H1 (cell line): ENCODE results near the gene HM13.

Source experiments
- ATF3 ChIP-seq: IDR thresholded peaks from 2 replicates; pipeline ENCODE4 v1.6.1; 2011; ENCODE audit warnings: low read depth, mild to moderate bottlenecking, low read length; ENCODE audit not compliant: insufficient read depth
- CTCF ChIP-seq, 3 experiments: IDR thresholded peaks; 1 replicate in 2 of 3; 2 replicates in 1 of 3; pipeline versions ENCODE4 v1.5.1 to v1.6.1; 2011; ENCODE audit warnings: low read length in 3 of 3, mild to moderate bottlenecking in 3 of 3, inconsistent platforms in 2 of 3, low read depth in 1 of 3, moderate library complexity in 1 of 3; ENCODE audit not compliant: insufficient read depth in 1 of 3; ENCODE audit errors: control extremely low read depth in 1 of 3
- EZH2 ChIP-seq: fragments of 200-600 bp; sonication (generic); IDR thresholded peaks from 2 replicates; pipeline ENCODE4 v1.7.1; 2012; ENCODE audit warnings: low read depth, mild to moderate bottlenecking, moderate library complexity, low read length, inconsistent platforms; ENCODE audit not compliant: severe bottlenecking
- GABPA ChIP-seq: IDR thresholded peaks from 2 replicates; pipeline ENCODE4 v1.6.1; 2011; ENCODE audit warnings: mild to moderate bottlenecking, low read length, moderate library complexity, borderline replicate concordance; ENCODE audit not compliant: insufficient read depth
- HDAC2 ChIP-seq, 2 experiments: fragments of 300-600 bp in 1 of 2; sonication (generic) in 1 of 2; IDR thresholded peaks; 2 replicates each; pipeline ENCODE4 v1.6.1; 2011 to 2012; ENCODE audit warnings: low read depth in 2 of 2, low read length in 2 of 2, mild to moderate bottlenecking in 2 of 2, moderate library complexity in 2 of 2, borderline replicate concordance in 1 of 2, inconsistent platforms in 1 of 2
- KDM1A ChIP-seq: fragments of 200-600, 300-600 bp; sonication (generic); IDR thresholded peaks from 2 replicates; pipeline ENCODE4 v1.7.1; 2016; ENCODE audit warnings: mild to moderate bottlenecking, low read length, borderline replicate concordance
- MAX ChIP-seq: IDR thresholded peaks from 2 replicates; pipeline ENCODE4 v1.6.1; 2012; ENCODE audit warnings: inconsistent platforms
- NRF1 ChIP-seq: IDR thresholded peaks from 2 replicates; pipeline ENCODE4 v1.6.1; 2011; ENCODE audit warnings: mild to moderate bottlenecking, low read depth, low read length, improper control_type of control experiment
- POLR2A ChIP-seq, 2 experiments: IDR thresholded peaks; 1 replicate in 1 of 2; 2 replicates in 1 of 2; pipeline ENCODE4 v1.6.1; 2011; ENCODE audit warnings: low read depth in 2 of 2, low read length in 2 of 2, mild to moderate bottlenecking in 2 of 2; ENCODE audit errors: control extremely low read depth in 1 of 2
- SIX5 ChIP-seq: IDR thresholded peaks from 2 replicates; pipeline ENCODE4 v1.6.1; 2011; ENCODE audit warnings: mild to moderate bottlenecking, low read depth, low read length
- SP4 ChIP-seq: IDR thresholded peaks from 2 replicates; pipeline ENCODE4 v1.6.1; 2012; ENCODE audit warnings: low read length, inconsistent platforms
- TAF1 ChIP-seq: IDR thresholded peaks from 2 replicates; pipeline ENCODE4 v1.6.1; 2011; ENCODE audit warnings: mild to moderate bottlenecking, low read depth, low read length
- TEAD4 ChIP-seq: IDR thresholded peaks from 2 replicates; pipeline ENCODE4 v1.6.1; 2012; ENCODE audit warnings: low read depth, low read length, inconsistent platforms, mixed read lengths
- ZNF274 ChIP-seq: IDR thresholded peaks from 2 replicates; pipeline ENCODE4 v1.7.0; 2012; ENCODE audit warnings: low read length, borderline replicate concordance; ENCODE audit errors: extremely low read depth

- TF ChIP-seq GABPA (no peak), SIX5 (no peak), CTCF (IDR thresholded peaks at IDR 0.05; ENCODE audit: control extremely low read depth in 1 of 3, insufficient read depth in 1 of 3, low read depth in 1 of 3, low read length in 3 of 3) (no peak), TAF1 (no peak), EZH2 (no peak), KDM1A (no peak), POLR2A (IDR thresholded peaks at IDR 0.05; ENCODE audit: control extremely low read depth in 1 of 2, low read depth in 2 of 2, low read length in 2 of 2) (no peak), NRF1 (no peak), TEAD4 (no peak), SP4 (no peak), ZNF274 (no peak), MAX (no peak), HDAC2 (IDR thresholded peaks at IDR 0.05; ENCODE audit: borderline replicate concordance in 1 of 2, low read depth in 2 of 2, low read length in 2 of 2) (no peak), ATF3 (no peak)
Measured at GRCh38 chr20:31602431-31602778, 88.2 kb downstream of the HM13 start.
